B cell (primary cell): ENCODE measurements around the gene CASK.

Experiments used
- EZH2 ChIP-seq: IDR thresholded peaks from 2 replicates; pipeline ENCODE4 v1.6.1; 2012; ENCODE audit warnings: borderline replicate concordance, low read depth, mild to moderate bottlenecking, moderate library complexity, low read length; ENCODE audit not compliant: insufficient read depth, poor library complexity, severe bottlenecking
- TF ChIP-seq, protein P1 (sequence below): fragments of 200-600 bp; IDR thresholded peaks from one replicate; pipeline ENCODE4 v1.8.0; 2022; ENCODE audit warnings: antibody characterized with exemption, mild to moderate bottlenecking

DNA sequence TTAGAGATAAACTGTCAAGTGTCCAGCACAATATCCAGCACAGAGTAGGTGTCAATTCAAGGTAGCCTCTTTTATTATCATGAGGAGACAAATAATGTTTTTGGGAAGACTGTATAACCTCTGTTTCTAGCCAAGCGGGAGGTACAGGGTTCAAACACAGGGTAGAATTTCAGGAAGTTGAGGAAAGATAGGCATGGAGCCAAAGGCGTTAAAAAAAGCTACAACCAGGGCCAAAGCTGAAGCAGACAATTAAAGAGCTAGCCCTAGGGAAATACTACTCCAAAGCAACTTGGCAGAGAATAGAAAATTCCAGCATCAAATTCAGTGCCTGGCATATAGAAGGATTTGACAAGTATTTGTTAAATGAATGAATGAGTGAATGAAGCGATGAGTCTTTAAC is 40.0 kb upstream of the CASK start:
- TF ChIP-seq, protein P1, sequence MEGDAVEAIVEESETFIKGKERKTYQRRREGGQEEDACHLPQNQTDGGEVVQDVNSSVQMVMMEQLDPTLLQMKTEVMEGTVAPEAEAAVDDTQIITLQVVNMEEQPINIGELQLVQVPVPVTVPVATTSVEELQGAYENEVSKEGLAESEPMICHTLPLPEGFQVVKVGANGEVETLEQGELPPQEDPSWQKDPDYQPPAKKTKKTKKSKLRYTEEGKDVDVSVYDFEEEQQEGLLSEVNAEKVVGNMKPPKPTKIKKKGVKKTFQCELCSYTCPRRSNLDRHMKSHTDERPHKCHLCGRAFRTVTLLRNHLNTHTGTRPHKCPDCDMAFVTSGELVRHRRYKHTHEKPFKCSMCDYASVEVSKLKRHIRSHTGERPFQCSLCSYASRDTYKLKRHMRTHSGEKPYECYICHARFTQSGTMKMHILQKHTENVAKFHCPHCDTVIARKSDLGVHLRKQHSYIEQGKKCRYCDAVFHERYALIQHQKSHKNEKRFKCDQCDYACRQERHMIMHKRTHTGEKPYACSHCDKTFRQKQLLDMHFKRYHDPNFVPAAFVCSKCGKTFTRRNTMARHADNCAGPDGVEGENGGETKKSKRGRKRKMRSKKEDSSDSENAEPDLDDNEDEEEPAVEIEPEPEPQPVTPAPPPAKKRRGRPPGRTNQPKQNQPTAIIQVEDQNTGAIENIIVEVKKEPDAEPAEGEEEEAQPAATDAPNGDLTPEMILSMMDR, result no peak
- TF ChIP-seq EZH2, result no peak
